ENCODE data around the gene APMAP.

APMAP gene

DNA sequence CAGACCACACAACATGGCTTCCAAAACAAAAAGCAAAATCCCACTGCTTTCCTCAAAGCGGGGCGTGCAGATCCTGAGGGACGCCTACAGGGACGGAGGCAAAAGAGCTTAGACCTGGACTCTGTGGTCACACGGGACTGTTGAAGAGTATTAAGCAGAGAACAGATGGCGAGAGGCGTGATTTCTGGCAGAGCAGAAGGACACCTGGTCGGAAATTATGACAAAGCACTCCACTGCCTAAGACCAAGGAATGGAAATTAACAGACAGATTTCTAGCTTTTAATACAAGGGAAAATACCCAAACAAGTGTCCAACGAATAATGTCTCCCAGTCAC lies 28.1 kb downstream of the APMAP start:
- DNase-seq: no peak

DNA sequence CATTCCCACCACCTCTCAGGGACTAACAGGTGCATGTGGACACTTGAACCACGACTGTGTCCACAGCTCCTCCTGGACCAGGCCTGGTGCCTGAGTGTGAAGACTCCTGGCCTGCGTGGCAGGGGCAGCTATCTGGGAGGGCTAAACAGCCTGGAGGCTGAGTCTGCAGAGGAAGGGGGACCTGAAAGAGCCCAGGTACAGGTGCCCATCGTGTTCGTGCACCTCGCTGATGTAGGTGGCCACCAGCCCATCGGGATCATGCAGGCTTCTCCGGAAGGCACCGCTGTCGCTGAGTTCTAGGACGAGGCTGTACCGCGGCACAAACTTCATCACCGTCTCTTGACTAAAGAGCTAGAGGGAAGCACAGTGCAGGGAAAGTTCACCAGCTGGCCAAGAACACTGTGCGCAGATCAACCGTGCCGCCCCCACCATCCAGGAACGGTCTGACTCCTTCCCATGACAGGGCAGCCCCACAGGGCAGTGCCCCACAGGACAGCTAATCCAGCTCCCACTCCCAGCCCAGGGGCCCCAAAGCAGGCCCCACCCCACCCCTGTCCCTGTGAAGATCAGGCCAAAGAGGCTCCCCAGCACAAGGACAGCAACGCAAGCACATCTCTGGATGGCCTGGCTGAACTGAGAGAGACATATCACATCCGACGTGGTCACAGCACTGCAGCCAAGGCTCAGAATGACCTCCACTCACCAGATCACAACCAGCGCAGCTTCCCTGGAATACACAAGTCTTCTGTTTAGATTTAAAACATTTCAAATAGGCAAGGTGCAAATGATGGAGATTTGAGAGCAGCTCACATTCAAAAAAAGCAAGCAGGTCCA lies 28.7 kb downstream of the APMAP start:
- peak; percentile 47 for DNase-seq

DNA sequence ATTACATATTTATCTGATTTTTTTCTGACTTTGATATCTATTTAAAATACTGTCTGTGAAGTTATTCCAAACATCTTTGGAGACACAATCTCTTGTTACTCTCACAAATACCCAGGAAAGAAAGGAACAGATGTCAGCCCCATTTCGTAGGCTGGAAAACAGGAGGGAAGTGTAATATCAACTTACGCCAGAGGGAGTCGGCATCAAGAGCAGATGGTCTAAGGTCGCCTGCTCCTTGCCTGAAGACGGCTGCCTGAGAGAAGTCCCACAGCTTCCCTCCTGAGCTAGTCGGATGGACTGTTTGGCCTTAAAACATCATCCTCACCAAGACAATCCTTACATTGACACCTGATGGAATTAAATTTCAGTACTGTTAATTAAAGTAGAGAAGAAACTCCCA lies 30.0 kb downstream of the APMAP start:
- DNase-seq: peak; percentile 44

DNA sequence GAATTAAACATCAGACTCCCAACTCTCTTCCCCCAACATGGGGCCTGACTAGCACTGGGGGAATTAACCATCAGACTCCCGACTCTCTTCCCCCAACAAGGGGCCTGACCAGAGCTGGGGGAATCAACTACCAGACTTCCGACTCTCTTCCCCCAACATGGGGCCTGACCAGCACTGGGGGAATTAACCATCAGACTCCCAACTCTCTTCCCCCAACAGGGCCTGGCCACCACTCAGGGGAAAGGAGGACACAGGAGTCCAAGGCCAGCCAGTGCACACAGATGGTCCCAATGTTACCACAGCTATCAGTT lies 30.4 kb downstream of the APMAP start:
- peak; percentile 36 for DNase-seq

DNA sequence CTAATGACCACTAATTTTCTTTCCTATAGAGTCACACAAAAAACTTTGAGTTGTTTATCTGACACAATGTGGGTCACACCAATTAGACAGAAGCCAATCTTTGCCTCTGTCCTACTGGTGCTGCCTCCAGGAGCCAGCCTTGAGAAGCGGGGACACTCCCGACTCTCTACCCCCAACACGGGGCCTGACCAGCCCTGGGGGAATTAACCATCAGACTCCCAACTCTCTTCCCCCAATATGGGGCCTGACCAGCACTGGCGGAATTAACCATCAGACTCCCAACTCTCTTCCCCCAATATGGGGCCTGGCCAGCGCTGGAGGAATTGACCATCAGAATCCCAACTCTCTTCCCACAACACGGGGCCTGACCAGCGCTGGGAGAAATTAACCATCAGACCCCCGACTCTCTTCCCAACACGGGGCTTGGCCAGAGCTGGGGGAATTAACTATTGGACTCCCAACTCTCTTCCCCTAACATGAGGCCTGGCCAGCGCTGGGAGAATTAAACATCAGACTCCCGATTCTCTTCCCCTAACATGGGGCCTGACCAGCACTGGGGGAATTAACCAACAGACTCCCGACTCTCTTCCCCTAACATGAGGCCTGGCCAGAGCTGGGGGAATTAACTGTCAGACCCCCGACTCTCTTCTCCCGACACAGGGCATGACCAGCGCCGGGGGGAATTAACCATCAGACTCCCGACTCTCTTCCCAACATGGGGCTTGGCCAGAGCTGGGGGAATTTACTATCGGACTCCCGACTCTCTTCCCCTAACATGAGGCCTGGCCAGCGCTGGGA lies 31.0 kb downstream of the APMAP start:
- DNase-seq: peak; percentile 35

DNA sequence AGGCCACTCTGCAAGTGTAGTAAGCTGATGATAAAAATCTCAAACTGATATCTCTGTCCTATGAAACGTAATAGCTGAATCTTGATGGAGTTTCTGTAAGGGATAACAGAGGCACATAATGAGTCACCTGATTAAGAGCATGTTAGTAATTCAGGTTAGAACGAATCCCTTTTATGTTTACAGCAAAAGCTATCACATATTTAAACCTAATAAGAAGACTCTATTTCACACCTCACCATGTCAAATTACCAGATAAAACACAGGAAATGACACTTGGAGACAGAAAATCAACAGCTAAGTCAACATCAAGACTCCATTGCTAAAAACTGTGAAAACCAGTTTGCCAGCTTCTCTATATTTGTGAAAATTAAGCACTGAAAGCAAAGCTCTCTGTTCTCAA lies 31.7 kb downstream of the APMAP start:
- no peak for DNase-seq

DNA sequence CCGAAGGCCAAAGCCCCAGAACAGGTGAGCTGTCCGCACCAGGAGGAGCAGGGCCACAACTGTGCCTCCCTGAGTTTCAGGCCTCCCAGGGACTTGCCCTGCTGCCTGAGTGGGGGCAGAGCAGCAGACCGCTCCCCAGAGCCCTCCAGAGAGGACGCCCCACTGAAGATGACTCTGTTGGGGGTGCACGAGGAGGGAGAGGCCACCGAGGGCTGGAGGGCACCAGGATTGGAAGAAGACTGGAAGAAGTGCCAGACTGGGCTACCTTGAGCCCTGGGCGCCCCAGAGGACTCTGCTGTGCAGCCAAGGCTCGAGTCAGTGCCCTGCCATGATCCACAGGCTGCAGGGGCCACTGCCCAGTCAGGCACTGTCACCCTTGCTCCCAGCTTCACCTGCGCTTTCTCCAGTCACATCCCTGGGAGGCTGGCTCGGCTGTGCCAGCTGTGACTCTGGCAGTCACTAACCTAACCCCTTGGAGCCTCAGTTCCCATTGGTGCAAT lies 32.2 kb downstream of the APMAP start:
- peak; percentile 48 for DNase-seq

DNA sequence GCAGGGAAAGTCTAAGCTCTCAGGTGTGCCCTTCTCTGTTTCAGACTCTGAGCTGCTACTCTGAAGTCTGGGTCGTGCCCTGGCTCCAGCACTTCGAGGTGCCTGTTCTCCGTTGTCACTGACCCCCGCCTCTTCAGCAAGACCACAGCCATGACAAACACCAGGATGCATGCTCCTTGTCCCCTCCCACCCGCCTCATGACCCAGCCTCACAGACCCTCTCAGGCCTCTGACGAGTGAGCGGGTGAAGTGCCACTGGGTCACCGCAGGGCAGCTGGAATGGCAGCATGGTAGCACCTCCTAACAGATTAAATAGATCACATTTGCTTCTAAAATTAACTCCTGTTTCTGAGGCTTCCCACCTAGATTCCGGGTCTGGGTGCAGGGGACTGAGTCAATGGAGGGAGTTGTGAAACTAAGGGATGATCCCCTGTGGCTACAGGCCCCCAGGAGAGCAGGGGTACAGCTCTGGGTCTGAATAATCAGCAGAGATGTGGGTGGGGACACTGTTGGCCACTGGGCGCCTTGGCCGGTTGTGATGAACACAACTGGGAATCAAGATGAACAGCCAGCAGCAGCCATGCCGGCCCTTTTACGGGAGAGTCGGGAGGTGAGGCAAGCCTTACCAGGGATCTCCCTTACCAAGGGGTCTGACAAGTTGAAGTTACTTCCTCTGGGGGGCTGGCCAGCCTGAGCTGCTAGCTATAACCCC lies 32.8 kb downstream of the APMAP start:
- peak; percentile 47 for DNase-seq

DNA sequence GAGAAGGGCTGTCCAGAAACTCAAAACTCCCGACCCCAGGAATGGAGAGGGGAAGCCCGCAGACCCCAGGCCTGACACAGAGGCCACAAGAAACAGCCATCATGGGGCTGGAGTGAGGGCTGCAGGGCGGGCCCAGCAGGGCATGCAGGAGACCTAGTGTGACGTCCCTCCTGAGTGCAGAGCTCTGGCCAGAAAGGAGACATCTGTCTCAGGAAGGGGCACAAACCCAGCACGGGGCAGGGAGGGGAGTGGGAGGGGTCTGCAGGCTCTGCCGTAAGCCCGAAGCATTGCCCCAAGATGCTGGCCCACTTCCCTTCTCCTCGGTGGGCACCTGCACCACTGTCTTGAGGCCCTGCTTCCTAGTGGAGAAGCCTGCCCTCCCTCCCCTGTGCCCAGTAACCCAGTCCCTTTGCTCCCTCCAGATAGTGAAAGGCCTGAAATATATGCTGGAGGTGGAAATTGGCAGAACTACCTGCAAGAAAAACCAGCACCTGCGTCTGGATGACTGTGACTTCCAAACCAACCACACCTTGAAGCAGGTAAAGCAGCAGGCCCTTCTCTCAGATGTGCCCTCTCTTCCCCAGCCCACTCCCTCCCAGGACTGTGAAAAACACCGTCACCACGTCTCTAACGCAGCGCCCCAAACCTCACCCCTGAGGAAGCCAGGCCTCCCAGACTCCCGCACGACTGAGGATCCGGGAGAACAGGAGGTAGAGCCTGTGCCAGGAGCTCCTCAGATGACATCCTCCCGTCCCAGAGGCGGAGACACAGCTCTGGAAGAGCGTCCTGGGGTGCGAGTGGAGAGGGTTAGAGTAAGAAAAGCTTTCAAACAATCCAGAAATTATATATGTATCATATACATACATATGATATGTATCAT lies 33.8 kb downstream of the APMAP start:
- peak; percentile 47 for DNase-seq

DNA sequence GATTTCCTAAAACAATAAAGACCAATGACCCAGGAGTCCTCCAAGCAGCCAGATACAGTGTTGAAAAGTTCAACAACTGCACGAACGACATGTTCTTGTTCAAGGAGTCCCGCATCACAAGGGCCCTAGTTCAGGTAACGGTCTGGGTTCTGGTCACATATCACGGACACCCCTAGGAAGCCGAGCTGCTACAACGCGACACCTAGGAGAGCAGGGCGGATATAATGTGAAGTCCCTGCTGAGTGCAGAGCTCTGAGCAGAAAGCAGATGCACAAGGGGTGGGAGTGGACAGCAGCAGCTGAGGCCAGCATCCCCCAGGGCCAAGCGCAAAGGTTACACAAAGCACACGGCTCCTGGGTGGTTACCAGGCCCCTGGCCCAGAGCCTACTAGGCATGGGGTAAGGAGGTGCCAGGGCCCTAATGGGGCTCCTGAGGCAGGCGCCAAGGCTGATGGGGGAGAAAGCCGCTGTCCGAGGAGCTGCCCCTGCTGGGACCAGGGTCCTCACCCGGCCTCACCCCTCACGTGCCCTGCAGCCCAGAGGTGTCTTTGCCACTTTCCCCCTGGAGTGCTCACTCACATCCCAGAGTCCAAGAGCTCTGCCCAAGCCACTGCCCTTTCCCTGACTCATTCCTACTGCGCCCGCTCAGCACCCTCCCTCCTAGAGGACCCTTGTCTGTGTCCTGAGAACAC lies 35.1 kb downstream of the APMAP start:
- peak; percentile 48 for DNase-seq

DNA sequence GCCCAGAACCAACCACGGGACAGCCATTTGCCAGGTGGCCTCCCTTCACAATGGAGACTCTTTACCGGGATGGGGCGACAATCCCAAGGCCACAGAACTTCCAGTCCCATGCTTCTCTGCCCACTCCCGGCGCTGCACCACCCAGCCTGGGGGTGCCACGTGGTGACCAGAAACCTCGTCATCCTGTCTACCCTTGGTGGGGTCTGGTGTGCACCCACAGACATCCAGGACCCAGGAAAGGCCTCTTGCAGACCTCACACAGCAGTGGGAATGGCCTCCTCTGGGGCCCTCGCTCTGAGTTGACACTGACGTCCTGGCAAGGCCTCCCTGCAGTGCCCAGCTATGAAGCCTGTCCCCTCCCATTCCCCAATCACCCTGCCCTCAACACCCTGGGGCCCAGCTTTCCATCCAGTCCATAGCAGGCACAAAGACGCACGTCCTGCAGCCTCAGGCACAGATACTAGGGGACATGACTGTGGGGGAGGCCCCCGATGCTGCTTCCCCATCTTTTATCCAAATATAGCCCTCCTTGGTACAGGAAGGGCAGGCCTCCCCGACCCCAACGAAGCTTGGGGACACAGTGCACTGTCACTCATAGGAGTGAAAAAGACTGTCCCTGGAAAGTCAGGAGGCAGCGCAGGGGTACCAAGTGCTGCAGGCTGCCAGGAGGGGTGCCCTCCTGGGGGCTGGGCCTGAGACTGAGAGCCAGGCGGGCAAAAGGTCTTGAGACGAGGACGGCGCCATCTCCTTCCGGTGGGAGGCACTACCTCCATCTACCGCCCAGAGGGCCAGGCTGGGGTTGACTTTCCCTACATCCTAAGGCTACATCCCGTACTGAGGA lies 36.3 kb downstream of the APMAP start:
- peak; percentile 49 for DNase-seq

DNA sequence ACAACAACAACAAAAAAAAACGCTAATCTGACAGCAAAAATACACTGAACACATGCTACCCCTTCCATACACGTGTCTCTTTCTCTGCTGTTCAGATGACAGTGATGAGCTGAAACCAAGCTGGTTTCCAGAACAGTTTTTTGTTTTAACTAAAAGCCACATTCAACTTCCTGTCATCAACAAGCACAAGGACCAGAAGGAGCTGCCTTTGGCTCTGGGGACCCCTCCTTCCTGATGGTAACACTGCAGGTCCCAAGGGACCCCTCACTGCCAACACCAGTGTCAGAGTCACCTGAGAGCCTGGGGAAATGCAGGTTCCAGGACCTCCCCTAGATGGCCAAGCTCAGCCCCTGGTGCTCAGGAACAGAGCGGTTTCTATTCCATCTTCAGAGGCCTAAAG lies 37.5 kb downstream of the APMAP start:
- DNase-seq: peak; percentile 59

DNA sequence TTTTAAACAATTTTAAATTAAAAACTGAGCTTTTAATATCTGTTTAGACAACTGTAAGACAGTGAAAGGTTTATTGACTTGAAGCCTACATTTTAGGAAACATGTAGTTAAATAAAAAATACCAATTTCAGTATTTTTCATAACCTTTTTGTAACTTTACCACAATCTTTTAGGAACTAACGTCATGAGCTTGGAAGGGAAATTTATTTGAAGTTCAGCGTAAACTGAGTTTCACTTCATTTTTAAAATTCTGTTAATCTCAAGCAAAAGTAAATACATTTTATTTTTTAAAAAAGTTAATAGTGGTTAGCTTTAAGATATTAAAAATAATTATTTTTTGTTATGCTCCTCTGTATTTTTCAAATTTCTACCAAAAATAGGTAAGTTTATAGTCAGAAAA lies 38.0 kb downstream of the APMAP start:
- DNase-seq: no peak

DNA sequence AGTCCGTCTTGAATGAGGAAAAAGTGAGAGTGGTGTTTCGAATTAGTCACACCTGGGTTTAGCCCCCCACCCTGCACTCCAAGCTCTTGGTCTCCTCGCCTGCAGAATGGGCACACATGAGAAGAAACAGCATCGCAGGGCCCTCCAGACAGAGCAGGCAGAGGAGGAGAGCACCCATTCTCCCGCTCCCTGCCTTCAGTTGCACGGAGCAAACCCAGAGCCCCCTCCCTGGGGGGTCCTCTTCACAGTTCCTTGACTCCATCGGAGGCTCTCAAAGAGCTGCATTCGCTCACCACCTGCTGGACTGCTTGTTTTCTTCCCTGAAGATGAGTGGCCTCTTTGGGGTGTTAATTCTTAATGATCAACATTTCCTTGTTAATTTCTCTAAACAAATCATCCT lies 38.4 kb downstream of the APMAP start:
- DNase-seq: no peak

DNA sequence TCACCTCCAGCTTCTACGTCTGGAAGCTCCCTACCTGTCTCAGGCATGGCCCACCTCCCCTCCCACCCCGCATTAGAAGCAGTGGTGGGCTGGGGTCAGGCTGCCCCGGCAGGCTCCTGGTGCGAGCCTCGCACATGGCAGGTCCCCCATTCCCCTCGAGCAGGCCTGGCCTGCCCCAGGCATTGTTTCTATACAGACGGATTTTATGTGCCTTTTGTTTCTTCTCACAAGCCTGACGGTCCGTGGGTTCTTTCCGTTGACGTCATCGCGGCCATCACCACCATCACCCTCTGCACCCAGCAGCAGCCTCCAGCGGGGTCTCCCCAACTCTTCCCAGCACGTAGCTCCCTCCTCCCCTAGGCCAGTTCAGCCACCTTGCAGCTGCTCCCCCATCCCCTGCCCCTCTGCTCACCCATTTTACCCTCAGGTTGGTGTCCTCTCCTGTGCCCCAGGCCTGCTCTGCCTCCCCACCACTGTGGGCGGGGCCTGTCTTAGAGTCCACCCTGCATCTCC lies 38.9 kb downstream of the APMAP start:
- peak; percentile 56 for DNase-seq

DNA sequence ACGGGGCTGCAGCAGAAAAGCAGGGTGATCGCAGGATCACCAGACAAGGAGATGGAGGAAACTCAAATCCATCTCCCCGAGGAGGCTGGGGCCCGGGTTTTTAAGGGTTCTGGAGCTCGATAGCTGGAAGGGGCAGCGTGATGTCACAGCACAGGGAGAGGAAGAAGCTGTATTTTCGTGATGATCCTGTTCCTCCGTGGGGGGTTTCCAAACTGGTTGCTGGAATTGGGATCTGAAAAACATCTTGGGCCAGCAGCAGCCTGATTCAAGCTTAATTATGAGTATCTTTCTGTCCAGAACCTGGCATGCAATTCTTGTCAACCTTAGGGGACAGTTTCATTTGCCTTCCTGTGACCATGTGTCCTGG lies 39.4 kb downstream of the APMAP start:
- no peak for DNase-seq

DNA sequence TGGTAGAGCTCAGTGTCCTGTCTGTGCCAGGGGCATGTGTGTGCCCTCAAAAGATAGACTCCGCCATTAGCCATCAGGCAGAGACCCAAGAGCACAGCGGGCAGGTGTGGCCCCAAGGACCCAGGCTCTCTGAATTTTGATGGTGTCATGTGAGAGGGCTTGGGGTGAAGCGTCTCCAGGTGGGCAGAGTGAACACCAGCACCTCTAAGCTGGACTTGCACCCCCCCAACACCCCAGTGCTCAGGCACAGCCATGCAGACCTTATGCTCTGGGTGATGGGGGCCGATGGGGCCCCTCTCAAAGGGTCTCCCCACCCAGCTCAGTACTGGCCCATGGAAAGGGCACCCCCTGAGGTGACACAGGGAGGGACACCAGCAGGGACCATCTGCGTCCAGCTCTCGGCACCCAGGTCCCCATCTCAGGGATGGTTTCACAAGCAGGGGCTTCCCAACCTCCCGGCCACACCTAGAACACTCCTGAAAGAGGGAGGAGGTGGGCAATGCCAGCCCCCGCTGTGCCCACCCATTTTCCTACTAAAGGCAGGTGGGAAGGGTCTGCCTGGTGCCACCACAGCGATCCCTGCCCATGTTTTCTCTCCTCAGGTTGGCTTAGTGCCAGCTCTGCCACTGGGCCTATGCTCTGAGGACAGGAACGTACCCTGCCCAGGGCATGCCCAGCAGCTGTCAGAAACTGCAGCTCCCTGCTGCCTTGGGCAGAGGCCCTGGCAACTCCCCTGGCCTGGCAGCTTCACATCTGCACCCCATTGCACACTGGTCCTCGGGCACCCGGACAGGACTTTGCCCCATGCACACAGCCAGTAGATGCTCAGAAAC lies 40.0 kb downstream of the APMAP start:
- peak; percentile 51 for DNase-seq

DNA sequence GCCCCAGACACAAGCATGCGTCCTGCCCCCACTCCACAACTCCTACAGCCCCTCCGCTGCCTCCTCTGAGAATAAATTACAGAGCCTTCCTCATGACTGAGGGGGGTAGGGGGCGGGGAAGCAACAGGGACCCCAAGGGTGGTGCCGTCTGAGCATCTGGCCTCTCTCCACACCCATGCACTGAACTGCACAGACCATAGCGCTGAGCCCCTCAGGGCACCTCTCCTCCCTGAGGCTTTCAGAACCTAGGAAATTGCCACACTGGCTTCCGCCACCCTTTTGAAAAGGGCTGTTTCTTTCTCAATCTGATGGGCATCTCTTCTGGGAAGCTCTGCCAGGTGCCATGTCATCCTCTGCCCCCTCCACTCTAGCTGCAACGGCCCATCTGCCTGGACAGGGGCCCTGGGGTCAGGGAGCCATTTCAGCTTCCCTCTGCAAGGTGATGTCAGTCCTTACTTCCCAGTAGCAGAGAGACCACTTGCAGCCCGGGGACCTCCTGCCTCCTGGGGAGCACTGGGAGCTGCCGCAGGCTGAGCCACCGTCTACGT lies 40.9 kb downstream of the APMAP start:
- peak; percentile 51 for DNase-seq

DNA sequence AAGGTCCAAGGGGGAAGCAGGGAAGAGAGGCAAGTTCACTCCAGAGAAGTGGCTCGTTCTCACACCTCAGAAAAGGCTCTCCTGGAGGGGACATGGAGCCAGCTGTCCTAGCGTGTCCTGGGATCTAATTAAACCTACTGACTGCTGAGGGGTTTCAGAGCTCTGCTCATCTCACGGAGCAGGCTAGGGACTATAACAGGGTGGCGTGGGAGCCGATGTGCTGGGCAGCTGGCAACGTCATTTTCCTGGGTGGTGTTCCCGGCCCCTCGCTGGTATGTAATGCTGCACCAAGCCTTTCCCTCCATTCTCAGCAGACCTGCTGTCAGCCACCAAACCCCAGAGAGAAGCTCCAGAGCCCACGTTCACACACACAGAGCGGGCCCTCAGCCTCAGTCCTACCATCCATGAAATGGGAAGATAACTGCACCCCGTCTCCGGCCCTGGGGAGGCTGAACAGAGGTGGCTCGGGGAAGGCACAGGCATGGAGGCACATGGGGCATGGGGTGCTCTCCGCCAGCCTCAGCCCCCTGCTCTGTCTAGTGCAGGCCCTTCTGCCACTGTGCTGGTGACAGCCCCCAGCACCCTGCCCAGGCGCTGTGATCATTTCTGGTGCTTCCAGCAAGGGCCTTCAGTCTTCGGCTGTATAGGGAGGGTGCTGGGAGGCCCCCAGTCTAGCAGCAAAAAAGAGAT lies 41.6 kb downstream of the APMAP start:
- DNase-seq: peak; percentile 58

Measured in activated CD8-positive, alpha-beta memory T cell treated with anti-CD3 and anti-CD28 coated beads, Interleukin-2, amount 50 U/mL, for 48 hours (primary cell).